HepG2 (cell line): Measurements from ENCODE around the gene VEZF1. TPM values are rescaled to one million over a fixed set of nuclear protein-coding genes. Genes with fewer than 3 reads are reported as not detected.

Experiments
- DMAP1 ChIP-seq: IDR thresholded peaks from 2 replicates; pipeline ENCODE4 v1.6.1; 2016
- ELF1 ChIP-seq: sonication (generic); formaldehyde crosslinking; IDR thresholded peaks from 2 replicates; pipeline ENCODE4 v1.4.0; 2020; ENCODE audit warnings: missing genetic modification reagents
- KAT8 ChIP-seq: IDR thresholded peaks from 2 replicates; pipeline ENCODE4 v1.6.1; 2016; ENCODE audit warnings: missing genetic modification reagents, missing compliant biosample characterization
- KLF16 ChIP-seq, 2 experiments: sonication (generic) in 1 of 2; formaldehyde crosslinking in 1 of 2; IDR thresholded peaks; 2 replicates each; pipeline versions ENCODE4 v1.6.1 to v1.8.0; 2016 to 2023; ENCODE audit warnings: missing genetic modification reagents in 2 of 2, missing compliant biosample characterization in 1 of 2
- NAIF1 ChIP-seq: sonication (generic); formaldehyde crosslinking; IDR thresholded peaks from 2 replicates; pipeline ENCODE4 v1.5.0; 2020; ENCODE audit warnings: mild to moderate bottlenecking, missing genetic modification reagents, borderline replicate concordance
- NPAS2 ChIP-seq: sonication (generic); formaldehyde crosslinking; IDR thresholded peaks from 2 replicates; pipeline ENCODE4 v1.8.0; 2022; ENCODE audit warnings: mild to moderate bottlenecking, missing genetic modification reagents, borderline replicate concordance
- PHF21A ChIP-seq: sonication (generic); formaldehyde crosslinking; IDR thresholded peaks from 2 replicates; pipeline ENCODE4 v1.5.0; 2020; ENCODE audit warnings: mild to moderate bottlenecking, missing genetic modification reagents
- POLR2AphosphoS5 ChIP-seq: IDR thresholded peaks from 2 replicates; pipeline ENCODE4 v1.6.1; 2012; ENCODE audit warnings: low read depth, low read length
- SCMH1 ChIP-seq: sonication (generic); formaldehyde crosslinking; IDR thresholded peaks from 2 replicates; pipeline ENCODE4 v1.9.0; 2021; ENCODE audit warnings: missing genetic modification reagents, mild to moderate bottlenecking, borderline replicate concordance
- SNAI1 ChIP-seq: sonication (generic); formaldehyde crosslinking; IDR thresholded peaks from 2 replicates; pipeline ENCODE4 v1.5.0; 2020; ENCODE audit warnings: mild to moderate bottlenecking, missing genetic modification reagents, borderline replicate concordance
- ZNF235 ChIP-seq: sonication (generic); formaldehyde crosslinking; IDR thresholded peaks from 2 replicates; pipeline ENCODE4 v1.8.1; 2023; ENCODE audit warnings: mild to moderate bottlenecking, missing genetic modification reagents, borderline replicate concordance
- ZNF260 ChIP-seq: sonication (generic); formaldehyde crosslinking; IDR thresholded peaks from 2 replicates; pipeline ENCODE4 v1.4.0; 2020; ENCODE audit warnings: missing genetic modification reagents, low read depth, mild to moderate bottlenecking, borderline replicate concordance
- ZNF34 ChIP-seq: sonication (generic); formaldehyde crosslinking; IDR thresholded peaks from 2 replicates; pipeline ENCODE4 v1.4.0; 2020; ENCODE audit warnings: mild to moderate bottlenecking, missing genetic modification reagents, borderline replicate concordance
- ZNF616 ChIP-seq: sonication (generic); formaldehyde crosslinking; IDR thresholded peaks from 2 replicates; pipeline ENCODE4 v1.5.0; 2020; ENCODE audit warnings: low read depth, mild to moderate bottlenecking, missing genetic modification reagents
- polyA plus RNA-seq, 8 experiments: library from polyadenylated mRNA; depleted of rRNA in 3 of 8; stranded (reverse) in 7 of 8; unstranded in 1 of 8; fragments of >200 nt; fragmentation: Illumina TruSeq in 4 of 8; extraction: Trizol in 4 of 8; gene quantifications; 2 replicates each; pipeline versions ENCODE4 v1.2.1 to v1.2.3, GENCODE V29; 2011 to 2016; ENCODE audit warnings: low read depth in 4 of 8, missing spikeins in 1 of 8, mixed read lengths in 1 of 8; ENCODE audit not compliant: insufficient read depth in 1 of 8
- total RNA-seq, 5 experiments: library from RNA; depleted of rRNA; stranded (reverse); fragments of >200 nt; fragmentation: Illumina TruSeq; extraction: Trizol; gene quantifications; 2 replicates each; pipeline ENCODE4 v1.2.3, GENCODE V29; 2016; ENCODE audit warnings: low read depth in 1 of 5
- TF ChIP-seq, protein P1 (sequence below): sonication (generic); formaldehyde crosslinking; IDR thresholded peaks from 2 replicates; pipeline ENCODE4 v1.8.1; 2022; ENCODE audit warnings: low read depth, mild to moderate bottlenecking, missing genetic modification reagents
- TF ChIP-seq, protein P2 (sequence below): sonication (generic); formaldehyde crosslinking; IDR thresholded peaks from 2 replicates; pipeline ENCODE4 v1.4.0; 2020; ENCODE audit warnings: missing genetic modification reagents
- TF ChIP-seq, protein P3 (sequence below): sonication (generic); formaldehyde crosslinking; IDR thresholded peaks from 2 replicates; pipeline ENCODE4 v1.5.0; 2020; ENCODE audit warnings: mild to moderate bottlenecking, missing genetic modification reagents
- TF ChIP-seq, protein P4 (sequence below): sonication (generic); formaldehyde crosslinking; IDR thresholded peaks from 2 replicates; pipeline ENCODE4 v1.8.0; 2022; ENCODE audit warnings: mild to moderate bottlenecking, missing genetic modification reagents, moderate library complexity
- TF ChIP-seq, protein P5 (sequence below): IDR thresholded peaks from 2 replicates; pipeline ENCODE4 v1.6.1; 2016; ENCODE audit warnings: missing biosample characterization, missing genetic modification reagents, low read depth

The VEZF1 gene
- total and polyA plus RNA-seq, 2 of the 13 experiments (the other 11 are each of a cell fraction or from before 2014, with no cell fraction given) = 45.9 to 49.7 TPM

DNA sequence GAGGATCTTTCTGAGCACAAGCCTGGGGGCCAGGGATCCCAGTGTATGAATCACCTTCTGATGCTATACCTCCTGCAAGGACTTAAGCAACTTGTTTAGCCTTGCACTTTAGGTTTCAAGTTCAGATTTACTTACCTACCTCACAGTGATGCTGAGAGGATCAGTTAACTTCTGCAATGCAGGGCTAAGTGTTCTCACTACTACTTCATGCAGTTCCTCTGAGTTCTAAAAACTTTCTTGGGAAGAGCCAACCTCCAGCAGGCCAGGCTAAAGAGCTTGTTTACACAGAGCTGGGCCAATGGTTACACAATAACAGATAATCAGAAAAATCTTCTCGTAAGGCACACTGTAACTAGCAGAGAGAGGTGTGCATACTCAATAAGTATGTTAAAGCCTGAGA, 13.0 kb downstream of the VEZF1 start (continued):
- TF ChIP-seq, protein P1, sequence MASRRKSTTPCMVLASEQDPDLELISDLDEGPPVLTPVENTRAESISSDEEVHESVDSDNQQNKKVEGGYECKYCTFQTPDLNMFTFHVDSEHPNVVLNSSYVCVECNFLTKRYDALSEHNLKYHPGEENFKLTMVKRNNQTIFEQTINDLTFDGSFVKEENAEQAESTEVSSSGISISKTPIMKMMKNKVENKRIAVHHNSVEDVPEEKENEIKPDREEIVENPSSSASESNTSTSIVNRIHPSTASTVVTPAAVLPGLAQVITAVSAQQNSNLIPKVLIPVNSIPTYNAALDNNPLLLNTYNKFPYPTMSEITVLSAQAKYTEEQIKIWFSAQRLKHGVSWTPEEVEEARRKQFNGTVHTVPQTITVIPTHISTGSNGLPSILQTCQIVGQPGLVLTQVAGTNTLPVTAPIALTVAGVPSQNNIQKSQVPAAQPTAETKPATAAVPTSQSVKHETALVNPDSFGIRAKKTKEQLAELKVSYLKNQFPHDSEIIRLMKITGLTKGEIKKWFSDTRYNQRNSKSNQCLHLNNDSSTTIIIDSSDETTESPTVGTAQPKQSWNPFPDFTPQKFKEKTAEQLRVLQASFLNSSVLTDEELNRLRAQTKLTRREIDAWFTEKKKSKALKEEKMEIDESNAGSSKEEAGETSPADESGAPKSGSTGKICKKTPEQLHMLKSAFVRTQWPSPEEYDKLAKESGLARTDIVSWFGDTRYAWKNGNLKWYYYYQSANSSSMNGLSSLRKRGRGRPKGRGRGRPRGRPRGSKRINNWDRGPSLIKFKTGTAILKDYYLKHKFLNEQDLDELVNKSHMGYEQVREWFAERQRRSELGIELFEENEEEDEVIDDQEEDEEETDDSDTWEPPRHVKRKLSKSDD = no peak
- TF ChIP-seq NPAS2 (CRISPR knock-in tag) = no peak
- TF ChIP-seq ELF1 = no peak
- peak in 1 of 2 experiments; percentile 42; a peak in 1 of 4 replicates for TF ChIP-seq KLF16 (CRISPR knock-in tag; IDR thresholded peaks at IDR 0.05)
- TF ChIP-seq, protein P2, sequence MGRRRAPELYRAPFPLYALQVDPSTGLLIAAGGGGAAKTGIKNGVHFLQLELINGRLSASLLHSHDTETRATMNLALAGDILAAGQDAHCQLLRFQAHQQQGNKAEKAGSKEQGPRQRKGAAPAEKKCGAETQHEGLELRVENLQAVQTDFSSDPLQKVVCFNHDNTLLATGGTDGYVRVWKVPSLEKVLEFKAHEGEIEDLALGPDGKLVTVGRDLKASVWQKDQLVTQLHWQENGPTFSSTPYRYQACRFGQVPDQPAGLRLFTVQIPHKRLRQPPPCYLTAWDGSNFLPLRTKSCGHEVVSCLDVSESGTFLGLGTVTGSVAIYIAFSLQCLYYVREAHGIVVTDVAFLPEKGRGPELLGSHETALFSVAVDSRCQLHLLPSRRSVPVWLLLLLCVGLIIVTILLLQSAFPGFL = no peak
- no peak for TF ChIP-seq ZNF235 (CRISPR knock-in tag)
- no peak for TF ChIP-seq NAIF1 (CRISPR knock-in tag)
- TF ChIP-seq SCMH1 (CRISPR knock-in tag) = no peak
- no peak for TF ChIP-seq ZNF260 (CRISPR knock-in tag)
- TF ChIP-seq, protein P3, sequence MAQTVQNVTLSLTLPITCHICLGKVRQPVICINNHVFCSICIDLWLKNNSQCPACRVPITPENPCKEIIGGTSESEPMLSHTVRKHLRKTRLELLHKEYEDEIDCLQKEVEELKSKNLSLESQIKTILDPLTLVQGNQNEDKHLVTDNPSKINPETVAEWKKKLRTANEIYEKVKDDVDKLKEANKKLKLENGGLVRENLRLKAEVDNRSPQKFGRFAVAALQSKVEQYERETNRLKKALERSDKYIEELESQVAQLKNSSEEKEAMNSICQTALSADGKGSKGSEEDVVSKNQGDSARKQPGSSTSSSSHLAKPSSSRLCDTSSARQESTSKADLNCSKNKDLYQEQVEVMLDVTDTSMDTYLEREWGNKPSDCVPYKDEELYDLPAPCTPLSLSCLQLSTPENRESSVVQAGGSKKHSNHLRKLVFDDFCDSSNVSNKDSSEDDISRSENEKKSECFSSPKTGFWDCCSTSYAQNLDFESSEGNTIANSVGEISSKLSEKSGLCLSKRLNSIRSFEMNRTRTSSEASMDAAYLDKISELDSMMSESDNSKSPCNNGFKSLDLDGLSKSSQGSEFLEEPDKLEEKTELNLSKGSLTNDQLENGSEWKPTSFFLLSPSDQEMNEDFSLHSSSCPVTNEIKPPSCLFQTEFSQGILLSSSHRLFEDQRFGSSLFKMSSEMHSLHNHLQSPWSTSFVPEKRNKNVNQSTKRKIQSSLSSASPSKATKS (CRISPR knock-in tag) = no peak
- TF ChIP-seq ZNF616 = no peak
- TF ChIP-seq DMAP1 (CRISPR knock-in tag) = no peak
- TF ChIP-seq ZNF34 = no peak
- TF ChIP-seq PHF21A (CRISPR knock-in tag) = peak; percentile 40; the same call in 1 of the 2 replicates
- TF ChIP-seq, protein P4, sequence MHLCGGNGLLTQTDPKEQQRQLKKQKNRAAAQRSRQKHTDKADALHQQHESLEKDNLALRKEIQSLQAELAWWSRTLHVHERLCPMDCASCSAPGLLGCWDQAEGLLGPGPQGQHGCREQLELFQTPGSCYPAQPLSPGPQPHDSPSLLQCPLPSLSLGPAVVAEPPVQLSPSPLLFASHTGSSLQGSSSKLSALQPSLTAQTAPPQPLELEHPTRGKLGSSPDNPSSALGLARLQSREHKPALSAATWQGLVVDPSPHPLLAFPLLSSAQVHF (CRISPR knock-in tag) = no peak
- no peak for TF ChIP-seq POLR2AphosphoS5
- TF ChIP-seq SNAI1 = no peak
- TF ChIP-seq, protein P5, sequence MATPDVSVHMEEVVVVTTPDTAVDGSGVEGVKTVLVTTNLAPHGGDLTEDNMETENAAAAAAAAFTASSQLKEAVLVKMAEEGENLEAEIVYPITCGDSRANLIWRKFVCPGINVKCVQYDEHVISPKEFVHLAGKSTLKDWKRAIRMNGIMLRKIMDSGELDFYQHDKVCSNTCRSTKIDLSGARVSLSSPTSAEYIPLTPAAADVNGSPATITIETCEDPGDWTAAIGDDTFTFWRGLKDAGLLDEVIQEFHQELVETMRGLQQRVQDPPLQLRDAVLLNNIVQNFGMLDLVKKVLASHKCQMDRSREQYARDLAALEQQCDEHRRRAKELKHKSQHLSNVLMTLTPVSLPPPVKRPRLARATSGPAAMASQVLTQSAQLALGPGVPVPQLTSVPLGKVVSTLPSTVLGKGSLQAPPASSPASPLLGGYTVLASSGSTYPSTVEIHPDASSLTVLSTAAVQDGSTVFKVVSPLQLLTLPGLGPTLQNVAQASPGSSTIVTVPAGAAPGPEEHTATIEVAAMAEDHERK (CRISPR knock-in tag) = no peak
- TF ChIP-seq KAT8 (CRISPR knock-in tag) = peak; percentile 36; the same call in 1 of the 2 replicates
